ENCODE measurements around the gene MAP1S. TPM values are rescaled to one million over a fixed set of nuclear protein-coding genes. Genes with fewer than 3 reads are reported as not detected.

The MAP1S gene
- total and polyA plus RNA-seq, 2 of the 4 experiments (the other 2 are of a cell fraction) = 6.1 to 48.6 TPM

- TF ChIP-seq ELK1 (IDR thresholded peaks at IDR 0.05; ENCODE audit: borderline replicate concordance, low read depth, low read length) (no peak), RFX5 (IDR thresholded peaks at IDR 0.05; ENCODE audit: low read depth, low read length) (no peak)
Observed at GRCh38 chr19:17753976-17754375, 34.7 kb downstream of the MAP1S start (continued).

GRCh38 chr19:17754634-17755442 lies 35.6 kb downstream of the MAP1S start:
- Histone ChIP-seq H3K9me1 (ENCODE audit: insufficient read depth, low read length) (no peaks in the 10 kb centered on the region), H3K4ac (ENCODE audit: low read depth, low read length) (no peak overlapping the region), H3K79me1 (ENCODE audit: low read depth in 1 of 2, low read length in 2 of 2) (no peaks in the 10 kb centered on the region), H3K4me1 (ENCODE audit: control insufficient read depth, insufficient read depth, low read length) (no peaks in the 10 kb centered on the region), H4K20me1 (ENCODE audit: insufficient read depth, low read length) (no peaks in the 10 kb centered on the region), H2AK9ac (replicated peaks; ENCODE audit: low read depth, low read length, poor library complexity) (no peak overlapping the region), H3K27me3 (ENCODE audit: control insufficient read depth, insufficient read depth, low read length) (peaks cover 10% of the 10 kb centered on the region; the same call in 1 of the 2 replicates), H2AK5ac (ENCODE audit: low read depth, low read length) (no peak overlapping the region), H3K36me3 (ENCODE audit: control insufficient read depth, insufficient read depth, low read length) (no peaks in the 10 kb centered on the region), H4K8ac (ENCODE audit: low read depth in 2 of 2, low read length in 2 of 2) (no peak overlapping the region), H3K4me3 (ENCODE audit: insufficient read depth, low read depth, low read length) (no peak overlapping the region), H4K5ac (ENCODE audit: low read depth, low read length) (no peak overlapping the region), H3K4me2 (ENCODE audit: low read depth, low read length) (no peak overlapping the region), H3K27ac (ENCODE audit: insufficient read depth, low read length) (no peak overlapping the region), H2BK120ac (ENCODE audit: low read depth, low read length) (no peak overlapping the region), H2BK5ac (ENCODE audit: low read depth, low read length, poor library complexity, severe bottlenecking) (no peak overlapping the region), H3K14ac (replicated peaks; ENCODE audit: low read depth, low read length) (no peak overlapping the region), H2BK15ac (ENCODE audit: low read depth, low read length) (no peak overlapping the region), H3K23ac (ENCODE audit: low read depth, low read length) (no peak overlapping the region), H3K56ac (ENCODE audit: extremely low read depth, insufficient read depth, low read length) (no peak overlapping the region), H2BK20ac (ENCODE audit: low read depth, low read length) (no peak overlapping the region), H3K18ac (ENCODE audit: low read depth, low read length) (no peak overlapping the region), H3K9ac (ENCODE audit: low read depth, low read length) (no peak overlapping the region), H4K91ac (ENCODE audit: insufficient read depth, low read depth, low read length) (no peak overlapping the region), H2AFZ (replicated peaks; ENCODE audit: low read length, poor library complexity) (no peak overlapping the region), H3K9me3 (ENCODE audit: control insufficient read depth, insufficient read depth, low read length) (no peaks in the 10 kb centered on the region)
- intact Hi-C loops (cut with micrococcal nuclease) (no loop called here), dilution Hi-C loops (cut with HindIII; ENCODE audit: low sequenced_read_pairs, unreplicated experiment) (no loop called here), in situ Hi-C loops (cut with MboI; ENCODE audit: low sequenced_read_pairs) (no loop called here)
- BruUV-seq (replicated peaks) = no TSS peak
- DNase-seq (no peak), ATAC-seq (ENCODE audit: low read depth) (no peak)
- WGBS, 2 experiments (ENCODE audit: extremely low coverage in 2 of 2, insufficient read length in 1 of 2) = no CpG with 5 or more reads among the region's 5 CpGs
- ChIA-PET POLR2A (ENCODE audit: unreplicated experiment) (no interaction called here), CTCF (no interaction called here)
- TF ChIP-seq MXI1 (IDR thresholded peaks at IDR 0.05; ENCODE audit: borderline replicate concordance, low read depth, low read length) = no peak
- TF ChIP-seq MAFK (IDR thresholded peaks at IDR 0.05; ENCODE audit: low read depth, low read length) = no peak
- TF ChIP-seq RCOR1 (IDR thresholded peaks at IDR 0.05; ENCODE audit: insufficient replicate concordance, low read length) = no peak
- no peak for TF ChIP-seq SMC3 (IDR thresholded peaks at IDR 0.05; ENCODE audit: low read depth, low read length)
- no peak for TF ChIP-seq BHLHE40 (IDR thresholded peaks at IDR 0.05; ENCODE audit: low read depth, low read length)
- TF ChIP-seq CEBPB (IDR thresholded peaks at IDR 0.05; ENCODE audit: low read depth, low read length) = no peak
- no peak for TF ChIP-seq RAD21 (IDR thresholded peaks at IDR 0.05; ENCODE audit: low read length)
- no peak for TF ChIP-seq CHD1 (IDR thresholded peaks at IDR 0.05; ENCODE audit: low read depth, low read length)
- TF ChIP-seq NFE2L2 (IDR thresholded peaks at IDR 0.05; ENCODE audit: low read depth, low read length) = no peak
- no peak for TF ChIP-seq POLR2A (IDR thresholded peaks at IDR 0.05; ENCODE audit: low read depth, low read length)
- TF ChIP-seq FOS (IDR thresholded peaks at IDR 0.05; ENCODE audit: low read depth, low read length) = no peak
- no peak for TF ChIP-seq CTCF (conservative IDR thresholded peaks at IDR 0.05; ENCODE audit: low read depth, low read length)
- TF ChIP-seq RFX5 (IDR thresholded peaks at IDR 0.05; ENCODE audit: low read depth, low read length) = no peak
- no peak for TF ChIP-seq MAZ (IDR thresholded peaks at IDR 0.05; ENCODE audit: borderline replicate concordance, low read depth, low read length)
